Sigmoid colon (tissue), 7 donors: Measurements from ENCODE around the gene DCX. TPM values are rescaled to one million over a fixed set of nuclear protein-coding genes. Genes with fewer than 3 reads are reported as not detected.

Experiments used
- DNase-seq: peaks from one replicate; pipeline ENCODE4 v3.0.0-alpha.2; 2019
- H3K27ac ChIP-seq, 4 donors: fragments of 200-600 bp; sonication (generic); one replicate each; pipeline ENCODE4 v1.5.1; 2016 to 2019; ENCODE audit warnings: mild to moderate bottlenecking in 1 of 4
- H3K27me3 ChIP-seq, 3 donors: fragments of 200-600 bp; sonication (generic); one replicate each; pipeline ENCODE4 v1.5.1; 2019; ENCODE audit warnings: mild to moderate bottlenecking in 1 of 3
- H3K36me3 ChIP-seq, 4 donors: fragments of 200-600 bp; sonication (generic); one replicate each; pipeline ENCODE4 v1.5.1; 2016 to 2019
- H3K4me1 ChIP-seq, 4 donors: fragments of 200-600 bp; sonication (generic); one replicate each; pipeline ENCODE4 v1.5.1; 2017 to 2019
- H3K4me3 ChIP-seq, 4 donors: fragments of 200-600 bp; sonication (generic); one replicate each; pipeline ENCODE4 v1.5.1; 2017 to 2019; ENCODE audit warnings: mild to moderate bottlenecking in 2 of 4, moderate library complexity in 1 of 4
- H3K9me3 ChIP-seq, 4 donors: fragments of 200-600 bp in 3 of 4; sonication (generic) in 3 of 4; one replicate each; pipeline versions ENCODE4 v1.5.1 to v1.6.1; 2013 to 2019
- CTCF ChIP-seq, 4 experiments: fragments of 450-650 bp in 3 of 4; fragments of 200-600 bp in 1 of 4; IDR thresholded peaks; one replicate each; pipeline ENCODE4 v1.5.1; 2016 to 2019; ENCODE audit warnings: antibody characterized with exemption in 4 of 4, mild to moderate bottlenecking in 3 of 4, moderate library complexity in 2 of 4
- EP300 ChIP-seq, 4 donors: sonication (generic); formaldehyde crosslinking; IDR thresholded peaks; one replicate each; pipeline ENCODE4 v1.6.1; 2017; ENCODE audit warnings: antibody characterized with exemption in 4 of 4
- POLR2A ChIP-seq, 2 donors: fragments of 450-650 bp; IDR thresholded peaks; one replicate each; pipeline ENCODE4 v1.6.1; 2016; ENCODE audit warnings: antibody characterized with exemption in 2 of 2, mild to moderate bottlenecking in 2 of 2, moderate library complexity in 2 of 2
- POLR2AphosphoS5 ChIP-seq, 4 donors: sonication (generic); formaldehyde crosslinking; IDR thresholded peaks; one replicate each; pipeline ENCODE4 v1.6.1; 2017; ENCODE audit warnings: antibody characterized with exemption in 4 of 4
- WGBS, 2 donors: extraction: QIAGEN DNeasy Blood & Tissue Kit; methylation state at CpG; one replicate each; pipeline ENCODE4 v1.1.7; 2013; 5-methylcytosine and 5-hydroxymethylcytosine counted together
- intact Hi-C: fragments of 100-400 bp; cut with DNase I; formaldehyde crosslinking; loops from one replicate; pipeline ENCODE4 v1.15.1; 2023
- polyA plus RNA-seq, 3 donors: library from polyadenylated mRNA; stranded (reverse); fragments of 200-250 nt; gene quantifications; one replicate each; pipeline ENCODE4 v1.2.3, GENCODE V29; 2013
- total RNA-seq, 4 donors: library from RNA; depleted of rRNA; stranded (reverse); fragments of >200 nt; gene quantifications; one replicate each; pipeline ENCODE4 v1.1.0, GENCODE V29; 2016
- donor health status: healthy with polysubstance abuse.
- donor health status: Bipolar disorder and iron deficiency.
- donor health status: healthy.

Gene DCX
- total and polyA plus RNA-seq, 7 donors: under 0.01 to 1.4 (median 0.15) TPM; not detected in 1

GRCh38 chrX:111409326-111409725 is 2.7 kb downstream of the DCX start:
- TF ChIP-seq POLR2AphosphoS5 (IDR thresholded peaks at IDR 0.05): no peak
- no peak for TF ChIP-seq POLR2A (IDR thresholded peaks at IDR 0.05)
- TF ChIP-seq EP300 (IDR thresholded peaks at IDR 0.05): no peak
- no peak for TF ChIP-seq CTCF (IDR thresholded peaks at IDR 0.05)
- DNase-seq: no peak
- no peaks in the 10 kb centered on the region for H3K9me3 ChIP-seq
- intact Hi-C loops: no loop called here
- no peak overlapping the region for H3K4me3 ChIP-seq
- 67 to 84% methylated on average over 3 of the region's 3 CpGs for WGBS, 2 donors
- H3K36me3 ChIP-seq: no peaks in the 10 kb centered on the region
- H3K4me1 ChIP-seq: no peaks in the 10 kb centered on the region
- no peak overlapping the region for H3K27ac ChIP-seq
- peaks cover 0 to 12% (median 0%) of the 10 kb centered on the region in 3 donors for H3K27me3 ChIP-seq

GRCh38 chrX:111407948-111408347 is 4.0 kb downstream of the DCX start:
- Histone ChIP-seq H3K27me3 (peaks cover 0 to 12% (median 0%) of the 10 kb centered on the region in 3 donors), H3K4me3 (no peak overlapping the region), H3K9me3 (no peaks in the 10 kb centered on the region), H3K4me1 (no peaks in the 10 kb centered on the region), H3K36me3 (no peaks in the 10 kb centered on the region), H3K27ac (no peak overlapping the region)
- intact Hi-C loops: no loop called here
- no peak for DNase-seq
- TF ChIP-seq CTCF (IDR thresholded peaks at IDR 0.05) (no peak), POLR2AphosphoS5 (IDR thresholded peaks at IDR 0.05) (no peak), POLR2A (IDR thresholded peaks at IDR 0.05) (no peak), EP300 (IDR thresholded peaks at IDR 0.05) (no peak)
- WGBS, 2 donors: 32 to 37% methylated on average over 3 of the region's 3 CpGs

GRCh38 chrX:111402344-111402743 is 9.6 kb downstream of the DCX start:
- Histone ChIP-seq H3K9me3 (no peaks in the 10 kb centered on the region), H3K27me3 (no peaks in the 10 kb centered on the region), H3K4me1 (no peaks in the 10 kb centered on the region), H3K27ac (no peak overlapping the region), H3K4me3 (no peak overlapping the region), H3K36me3 (no peaks in the 10 kb centered on the region)
- 30 to 65% methylated on average over 2 of the region's 2 CpGs for WGBS, 2 donors
- no peak for DNase-seq
- TF ChIP-seq POLR2AphosphoS5 (IDR thresholded peaks at IDR 0.05) (no peak), EP300 (IDR thresholded peaks at IDR 0.05) (no peak)
- intact Hi-C loops: no loop called here

- no peak overlapping the region for H3K27ac ChIP-seq
- no peaks in the 10 kb centered on the region for H3K9me3 ChIP-seq
- H3K4me1 ChIP-seq: no peaks in the 10 kb centered on the region
- WGBS, 2 donors: 85 to 89% methylated on average over 2 of the region's 2 CpGs
- no peaks in the 10 kb centered on the region for H3K36me3 ChIP-seq
- H3K27me3 ChIP-seq: no peaks in the 10 kb centered on the region
- no peak for TF ChIP-seq CTCF (IDR thresholded peaks at IDR 0.05)
- no peak for TF ChIP-seq POLR2A (IDR thresholded peaks at IDR 0.05)
- TF ChIP-seq POLR2AphosphoS5 (IDR thresholded peaks at IDR 0.05): no peak
- TF ChIP-seq EP300 (IDR thresholded peaks at IDR 0.05): no peak
- intact Hi-C loops: no loop called here
- no peak for DNase-seq
- no peak overlapping the region for H3K4me3 ChIP-seq
These were observed 16.8 kb downstream of the DCX start for GRCh38 chrX:111395149-111395548.

- Histone ChIP-seq H3K4me1 (no peaks in the 10 kb centered on the region), H3K36me3 (no peaks in the 10 kb centered on the region), H3K27me3 (no peaks in the 10 kb centered on the region), H3K4me3 (no peak overlapping the region), H3K27ac (no peak overlapping the region), H3K9me3 (no peaks in the 10 kb centered on the region)
- no peak for TF ChIP-seq EP300 (IDR thresholded peaks at IDR 0.05)
- no peak for TF ChIP-seq POLR2A (IDR thresholded peaks at IDR 0.05)
- no peak for TF ChIP-seq CTCF (IDR thresholded peaks at IDR 0.05)
- no peak for TF ChIP-seq POLR2AphosphoS5 (IDR thresholded peaks at IDR 0.05)
- WGBS, 2 donors: 3 to 37% methylated on average over 1 of the region's 1 CpG
- no peak for DNase-seq
- intact Hi-C loops: no loop called here
These were observed 17.4 kb downstream of the DCX start for GRCh38 chrX:111394569-111394968.
